ENCODE measurements around the gene LCN9.
"Not testable (repeated sequence)": the region's sequence is repeated elsewhere in the genome, so short reads cannot be mapped to it uniquely, and the experiment has no call there.

The LCN9 gene

DNA sequence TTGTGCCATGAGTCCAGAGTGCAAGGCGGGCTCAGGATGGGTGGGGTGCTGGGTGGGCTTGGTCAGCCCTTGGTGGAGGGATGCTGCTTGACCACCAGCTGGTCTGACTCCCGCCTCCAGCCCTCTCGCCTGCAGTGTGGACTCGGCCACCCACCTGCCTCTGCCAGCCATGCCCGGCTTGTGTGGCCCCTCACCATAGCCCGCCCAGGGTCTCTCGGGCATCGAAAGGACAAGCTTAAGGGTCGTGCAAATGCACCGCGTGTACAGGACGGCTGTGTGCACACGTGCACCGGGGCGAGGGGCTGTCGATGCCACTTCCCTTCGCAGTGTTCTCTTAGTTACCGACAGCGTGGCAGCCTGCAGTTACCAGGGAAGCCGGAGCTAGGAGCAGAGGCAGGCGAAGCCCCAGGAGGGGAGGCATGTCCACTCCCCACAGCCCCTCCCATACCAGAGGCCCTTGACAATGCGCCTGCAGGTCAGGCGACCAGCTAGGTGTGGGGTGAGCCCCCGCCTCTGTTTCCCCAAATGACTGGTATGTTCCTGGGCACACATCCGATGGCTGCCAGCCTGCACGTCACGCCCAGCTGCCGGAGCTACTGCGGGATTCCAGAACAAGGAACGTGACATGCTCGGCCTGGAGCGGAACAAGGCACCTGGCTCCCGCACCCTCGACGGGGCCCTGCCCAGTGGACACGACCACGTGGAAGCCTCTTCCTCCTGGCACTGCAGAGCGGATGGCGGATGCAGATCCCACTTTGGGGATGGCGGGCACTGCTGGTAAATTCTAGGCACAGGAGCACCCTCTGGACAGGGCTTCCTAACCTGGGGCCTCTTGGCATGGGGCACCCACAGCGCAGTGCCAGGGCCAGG lies 7.8 kb downstream of the LCN9 start:
- in situ Hi-C loops (cut with HindIII; ENCODE audit: low sequenced_read_pairs) = no loop called here

DNA sequence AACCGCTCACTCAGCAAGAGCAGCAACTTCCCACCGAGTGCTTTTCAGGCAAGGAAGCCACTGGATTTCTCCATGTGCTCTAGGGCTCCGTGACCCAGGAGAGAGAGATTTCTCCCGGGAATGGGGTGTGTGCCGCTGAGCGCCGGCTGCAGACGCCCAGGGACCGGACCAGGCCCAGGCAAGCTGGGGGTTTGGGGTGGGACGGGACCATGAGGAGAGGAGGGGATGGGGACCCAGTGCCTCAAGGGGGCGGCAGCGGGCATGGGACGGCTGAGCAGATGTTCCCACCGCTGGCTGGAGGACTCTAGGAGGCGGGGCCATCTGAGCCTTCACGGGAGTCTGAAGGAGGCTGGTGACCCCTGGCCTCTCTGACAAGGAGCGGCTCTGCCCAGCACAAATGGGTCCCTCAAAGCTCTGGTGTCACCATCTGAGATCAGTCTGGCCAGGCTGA lies 8.5 kb downstream of the LCN9 start:
- in situ Hi-C loops (cut with HindIII; ENCODE audit: low sequenced_read_pairs) = no loop called here

DNA sequence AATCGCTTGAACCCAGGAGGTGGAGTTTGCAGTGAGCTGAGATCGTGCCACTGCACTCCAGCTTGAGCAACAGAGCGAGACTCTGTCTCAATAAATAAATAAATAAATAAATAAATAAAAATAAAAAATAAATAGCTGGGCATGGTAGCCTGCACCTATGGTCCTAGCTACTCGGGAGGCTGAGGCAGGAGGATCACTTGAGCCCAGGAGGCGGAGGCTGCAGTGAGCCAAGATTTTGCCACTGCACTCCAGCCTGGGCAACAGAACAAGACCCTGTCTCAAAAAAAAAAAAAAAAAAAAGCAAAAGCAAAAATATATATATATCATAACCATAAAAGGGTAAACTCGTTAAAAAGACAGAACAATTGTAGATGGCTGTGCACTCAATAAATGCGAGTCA lies 9.7 kb downstream of the LCN9 start:
- in situ Hi-C loops (cut with HindIII; ENCODE audit: low sequenced_read_pairs) = not testable (repeated sequence)

DNA sequence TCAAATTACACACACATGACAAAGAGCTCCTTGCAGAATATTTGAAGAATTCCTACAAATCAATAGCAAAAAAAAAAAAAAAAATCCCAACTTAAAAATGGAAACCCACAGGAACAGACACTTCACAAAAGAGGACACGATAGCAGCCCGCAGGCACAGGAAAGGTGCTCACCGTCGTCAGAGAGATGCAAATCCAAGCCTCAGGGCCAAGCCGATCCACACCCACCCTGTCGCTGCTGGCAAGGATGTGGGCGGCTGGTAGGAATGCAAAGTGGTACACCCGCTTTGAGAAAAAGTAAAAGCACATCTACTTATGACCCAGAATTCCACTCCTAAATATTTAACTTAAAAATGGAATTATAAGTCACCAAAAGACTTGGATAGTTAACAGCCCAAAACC lies 10.8 kb downstream of the LCN9 start:
- in situ Hi-C loops (cut with HindIII; ENCODE audit: low sequenced_read_pairs) = no loop called here

DNA sequence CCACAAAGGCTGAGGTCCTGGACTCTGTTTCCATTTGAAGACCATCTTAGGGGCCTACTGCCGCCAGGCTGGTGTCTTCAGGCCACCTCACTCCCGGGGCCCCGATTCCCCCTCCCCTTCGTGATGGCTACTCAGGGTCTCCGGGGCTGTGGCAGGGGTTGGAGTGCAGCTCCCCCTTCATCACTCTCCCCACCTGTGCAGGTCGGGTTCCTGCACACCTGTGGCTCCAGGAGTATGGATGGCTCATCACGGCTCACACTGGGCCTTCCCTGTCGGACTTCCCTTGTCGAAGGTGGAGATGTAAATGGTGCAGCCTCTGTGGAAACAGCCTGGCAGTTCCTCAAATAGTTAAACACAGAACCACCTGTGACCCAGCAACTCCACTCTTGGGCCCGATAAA lies 11.9 kb downstream of the LCN9 start:
- in situ Hi-C loops (cut with HindIII; ENCODE audit: low sequenced_read_pairs) = loop anchor here (5.0 kb wide), 1 partner anchor 42 kb away; no protein-coding TSS in a partner anchor

DNA sequence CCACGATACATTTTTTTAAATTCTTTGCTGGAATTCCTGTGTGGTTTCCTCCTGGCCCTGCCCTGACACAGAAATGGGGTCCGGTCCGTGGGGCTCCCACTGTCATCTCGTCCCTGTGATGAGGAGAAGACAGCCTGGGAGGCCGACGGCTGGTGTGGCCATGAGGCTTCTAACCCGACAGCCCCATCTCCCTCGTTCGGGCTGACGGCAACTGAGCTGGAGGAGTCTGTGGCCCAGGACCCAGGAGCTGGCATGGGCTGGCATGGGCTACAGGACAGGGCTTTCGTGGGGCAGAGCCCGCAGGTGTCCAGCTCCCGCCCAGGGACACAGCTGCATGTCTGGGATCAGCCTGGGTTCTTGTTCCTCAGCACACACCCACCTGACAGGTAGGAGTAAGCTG lies 13.8 kb downstream of the LCN9 start:
- in situ Hi-C loops (cut with HindIII; ENCODE audit: low sequenced_read_pairs) = loop anchor here (5.0 kb wide), 1 partner anchor 40 kb away; no protein-coding TSS in a partner anchor

DNA sequence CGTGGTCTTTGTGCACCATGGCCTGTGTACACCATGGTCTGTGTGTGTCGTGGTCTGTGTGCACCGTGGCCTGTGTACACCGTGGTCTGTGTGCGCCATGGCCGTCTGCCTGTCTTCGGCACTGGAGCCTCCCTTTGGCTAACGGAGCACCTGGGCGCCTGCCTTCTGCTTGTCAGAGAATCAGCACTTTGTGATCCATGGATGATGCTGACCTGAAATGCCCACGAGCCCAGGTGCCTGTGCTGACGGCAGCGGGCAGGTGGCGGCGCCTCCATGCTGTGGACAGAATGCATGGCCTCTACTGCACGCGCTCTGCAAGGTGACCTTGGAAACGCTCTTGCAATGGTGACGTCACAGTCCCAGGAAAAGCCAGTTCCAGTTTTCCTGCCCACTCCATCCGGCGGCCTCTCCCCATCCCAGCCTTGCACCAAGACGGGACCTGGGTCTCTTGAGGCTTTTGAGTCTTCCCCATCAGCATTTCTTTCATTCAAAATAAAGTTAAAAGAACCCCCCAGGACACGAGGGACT lies 14.6 kb downstream of the LCN9 start:
- in situ Hi-C loops (cut with HindIII; ENCODE audit: low sequenced_read_pairs) = loop anchor here (5.0 kb wide), 1 partner anchor 40 kb away; no protein-coding TSS in a partner anchor

DNA sequence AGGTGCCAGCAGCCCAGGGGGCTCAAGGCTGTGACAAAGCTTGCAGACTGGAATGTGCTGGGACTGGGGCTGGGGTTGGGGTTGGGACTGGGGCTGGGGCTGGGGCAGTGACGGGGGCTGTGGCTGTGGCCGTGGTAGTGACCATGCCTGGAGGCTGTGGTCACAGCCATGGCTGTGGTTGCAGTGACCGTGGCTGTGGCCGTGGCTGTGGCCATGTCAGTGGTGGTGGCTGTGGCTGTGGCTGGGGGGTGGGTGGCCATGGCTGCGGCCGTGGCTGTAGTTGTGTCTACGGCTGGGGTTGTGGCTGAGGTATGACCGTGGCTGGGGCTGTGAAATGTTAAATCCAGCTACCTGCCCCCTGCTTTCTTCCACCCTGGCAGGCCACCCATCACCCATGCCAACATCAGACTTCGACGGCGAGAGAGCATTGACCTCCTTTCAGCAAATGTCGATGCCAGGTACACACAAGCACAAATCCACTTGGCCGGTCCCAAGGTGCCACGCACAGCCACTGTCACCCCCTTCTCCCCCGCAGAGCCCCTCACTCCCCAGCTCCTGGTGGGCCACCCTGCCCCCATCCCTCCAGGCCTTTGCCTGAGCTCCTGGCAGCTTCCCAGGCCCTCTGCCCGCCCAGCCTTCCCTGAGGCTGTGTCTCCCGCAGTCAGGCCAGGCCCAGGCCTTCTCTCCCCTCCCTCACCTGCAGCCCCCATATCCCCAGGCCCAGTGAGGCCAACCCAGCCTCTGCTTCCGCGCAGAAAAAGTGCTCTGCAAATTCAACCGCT lies 15.3 kb downstream of the LCN9 start:
- in situ Hi-C loops (cut with HindIII; ENCODE audit: low sequenced_read_pairs) = loop anchor here (5.0 kb wide), 1 partner anchor 39 kb away; no protein-coding TSS in a partner anchor

DNA sequence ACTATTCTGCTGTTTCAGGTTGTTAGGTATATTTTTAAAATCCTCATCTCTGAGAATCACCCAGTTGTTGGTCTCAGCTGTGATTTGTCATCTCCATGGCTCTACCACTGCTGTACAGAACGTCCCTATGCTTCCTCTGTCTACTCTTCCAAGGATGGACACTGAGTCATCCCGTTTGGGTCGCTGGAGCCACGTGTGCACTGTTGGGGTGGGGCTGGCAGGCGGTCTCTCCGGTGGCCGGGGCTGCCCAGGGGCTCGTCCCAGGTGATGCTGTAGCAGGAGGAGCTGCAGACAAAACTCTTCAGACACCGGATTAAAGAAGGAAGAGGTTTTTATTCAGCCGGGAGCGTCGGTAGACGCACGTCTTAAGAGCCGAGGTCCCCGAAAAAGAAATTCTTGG lies 16.9 kb downstream of the LCN9 start:
- in situ Hi-C loops (cut with HindIII; ENCODE audit: low sequenced_read_pairs) = no loop called here

DNA sequence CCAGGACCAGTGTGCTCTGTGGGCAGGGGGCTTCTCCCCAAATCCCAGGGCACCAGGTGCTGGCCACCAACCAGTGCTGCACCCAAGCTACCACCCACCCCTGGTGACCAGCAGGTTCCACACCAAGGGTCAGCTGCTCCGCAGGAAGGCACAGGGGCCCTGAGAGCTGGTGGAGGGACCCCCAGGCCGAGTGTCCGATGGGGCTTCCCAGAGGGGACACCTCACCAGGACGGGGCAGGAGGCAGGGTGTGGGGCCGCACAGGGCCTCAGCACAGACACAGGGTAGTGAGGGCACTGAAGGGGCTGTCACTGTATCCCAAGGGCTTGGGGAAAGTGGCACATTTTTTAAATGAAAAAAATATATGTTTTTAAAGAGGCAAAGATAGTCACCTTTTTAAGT lies 18.1 kb downstream of the LCN9 start:
- in situ Hi-C loops (cut with HindIII; ENCODE audit: low sequenced_read_pairs) = no loop called here

DNA sequence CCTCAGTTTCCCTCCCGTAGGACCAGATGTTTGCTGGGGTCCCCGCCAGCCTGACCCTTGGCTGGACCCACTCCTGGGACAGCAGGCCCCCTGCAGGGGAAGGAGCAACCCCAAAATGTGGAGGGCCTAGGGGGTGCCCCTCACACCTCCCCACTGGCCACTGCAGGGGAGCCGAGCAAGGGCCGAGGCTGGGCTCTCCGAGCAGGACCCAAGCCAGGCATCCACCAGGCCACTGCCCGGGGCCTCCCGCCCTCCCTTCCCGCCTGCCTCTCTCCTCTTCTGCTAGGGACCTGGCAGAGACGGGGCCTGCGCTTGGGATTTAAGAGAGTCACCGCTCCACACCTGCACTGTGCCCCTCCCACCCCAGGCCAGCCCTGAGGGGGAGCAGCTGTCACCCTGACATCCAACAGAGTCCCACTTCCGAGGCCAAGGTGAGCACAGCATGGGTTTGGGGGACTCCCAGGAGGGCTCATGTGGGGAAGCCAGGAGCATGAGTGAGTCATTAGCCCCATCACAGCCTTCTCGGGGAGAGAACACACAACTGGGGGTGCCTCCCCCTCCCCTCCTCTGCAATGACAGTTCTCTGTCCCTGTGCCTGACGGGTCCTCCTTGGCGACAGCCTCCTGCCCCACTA lies 20.4 kb downstream of the LCN9 start:
- in situ Hi-C loops (cut with HindIII; ENCODE audit: low sequenced_read_pairs) = no loop called here

DNA sequence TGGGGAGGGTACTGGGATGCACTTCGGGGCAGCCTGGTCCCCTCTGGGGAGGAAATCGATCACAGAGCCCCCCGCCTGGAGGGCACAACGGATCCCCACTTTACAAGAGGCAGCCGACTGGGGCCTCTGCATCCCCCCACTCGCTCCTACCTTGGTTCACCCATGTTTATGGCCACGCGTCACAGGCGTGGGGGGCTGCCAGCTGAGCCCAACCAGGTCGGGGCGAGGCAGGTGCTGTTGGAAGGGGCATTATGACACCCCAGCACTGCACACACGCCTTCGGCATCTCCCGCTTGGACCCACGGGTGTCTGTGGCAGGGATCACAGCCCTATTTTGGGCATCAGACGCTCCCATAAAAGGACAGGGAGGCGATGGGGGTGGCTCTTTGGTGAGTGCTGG lies 21.6 kb downstream of the LCN9 start:
- in situ Hi-C loops (cut with HindIII; ENCODE audit: low sequenced_read_pairs) = no loop called here

DNA sequence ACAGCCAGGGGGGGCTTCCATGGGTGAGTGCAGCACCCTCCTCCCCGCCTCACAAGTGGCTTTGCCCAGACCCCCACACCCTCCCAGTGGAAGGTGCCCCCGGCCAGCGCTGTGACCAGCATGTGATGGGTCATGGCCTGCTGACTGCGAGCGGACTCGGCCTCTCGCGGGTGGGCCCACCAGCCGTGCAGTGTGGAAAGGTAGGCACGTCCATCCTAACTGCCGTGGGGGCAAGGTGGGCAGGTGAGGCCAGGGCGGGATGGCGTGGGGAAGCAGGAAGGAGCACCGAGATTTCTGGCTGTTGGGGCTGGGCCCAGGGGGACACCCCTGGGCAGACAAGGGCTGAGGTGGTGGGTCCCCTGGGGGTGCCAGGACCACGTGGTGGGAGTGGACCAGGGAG lies 24.1 kb downstream of the LCN9 start:
- in situ Hi-C loops (cut with HindIII; ENCODE audit: low sequenced_read_pairs) = no loop called here

DNA sequence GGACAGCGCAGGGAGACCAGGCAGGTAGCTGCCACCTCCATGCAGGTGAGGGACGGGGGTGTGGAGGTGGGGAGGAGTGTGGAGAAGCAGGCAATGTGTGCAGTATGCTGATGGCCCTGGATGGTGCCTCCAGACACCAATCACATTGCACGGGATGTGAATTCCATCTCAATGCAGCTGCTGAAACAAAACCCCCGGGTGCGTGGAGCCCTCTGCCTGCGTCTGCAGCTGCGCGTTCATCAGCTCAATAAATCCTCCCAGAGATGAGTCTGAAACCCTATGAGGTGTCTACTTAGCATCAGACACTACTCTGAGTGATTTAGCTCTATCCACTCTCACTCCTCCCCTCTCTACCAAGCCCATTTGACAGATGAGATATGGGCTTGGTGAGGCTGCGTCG lies 25.9 kb downstream of the LCN9 start:
- in situ Hi-C loops (cut with HindIII; ENCODE audit: low sequenced_read_pairs) = no loop called here

DNA sequence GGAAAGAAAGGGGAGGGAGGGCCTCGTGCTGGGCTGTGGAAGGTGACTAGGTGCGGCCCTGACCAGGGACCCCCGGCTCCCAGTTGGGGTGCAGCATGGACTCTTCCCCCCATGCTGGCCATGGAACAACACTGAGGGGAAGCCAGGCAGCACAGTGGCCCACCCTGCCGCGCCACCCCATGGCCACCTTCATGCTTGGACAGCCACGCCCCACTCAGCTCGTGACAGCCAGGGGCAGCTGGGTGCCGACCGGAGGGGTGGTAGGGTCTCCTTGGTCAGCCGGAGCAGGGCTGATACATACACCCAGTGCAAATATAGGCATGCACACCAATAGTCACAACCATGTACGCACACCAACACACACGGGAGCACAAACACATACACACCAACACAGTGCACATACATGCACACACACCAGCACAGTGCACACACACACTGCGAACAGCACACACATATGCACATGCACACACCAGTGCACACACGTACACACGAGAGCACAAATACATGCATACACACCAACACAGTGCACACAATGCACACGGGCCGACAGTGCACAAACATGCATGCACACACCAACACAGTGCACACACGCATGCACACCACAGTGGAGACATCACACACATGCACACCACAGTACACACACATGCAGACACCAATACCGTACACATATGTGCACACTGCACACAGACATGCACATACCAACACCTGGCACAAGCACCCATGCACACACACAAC lies 27.9 kb downstream of the LCN9 start:
- in situ Hi-C loops (cut with HindIII; ENCODE audit: low sequenced_read_pairs) = loop anchor here (10.0 kb wide), 1 partner anchor 114 kb away; no protein-coding TSS in a partner anchor

DNA sequence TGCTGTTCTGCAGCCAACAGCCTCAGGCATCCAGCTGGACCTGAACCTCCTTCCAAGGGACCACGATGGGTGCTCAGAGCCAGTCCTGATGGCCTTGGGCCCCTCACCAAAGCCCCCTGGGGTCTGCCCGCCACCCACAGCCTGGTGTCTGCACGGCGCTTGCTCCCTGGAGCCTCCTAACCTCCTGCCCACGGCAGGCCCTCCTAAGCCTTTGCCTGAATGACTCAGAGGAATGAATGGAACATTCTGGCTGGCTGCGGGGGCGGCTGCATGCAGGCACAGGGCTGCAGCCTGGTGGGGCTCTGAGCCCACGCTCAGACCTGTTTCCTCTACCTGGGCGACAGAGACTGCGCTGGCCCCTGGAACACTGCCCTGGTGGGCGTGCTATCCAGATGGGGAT lies 29.3 kb downstream of the LCN9 start:
- in situ Hi-C loops (cut with HindIII; ENCODE audit: low sequenced_read_pairs) = loop anchor here (10.0 kb wide), 1 partner anchor 112 kb away; no protein-coding TSS in a partner anchor

DNA sequence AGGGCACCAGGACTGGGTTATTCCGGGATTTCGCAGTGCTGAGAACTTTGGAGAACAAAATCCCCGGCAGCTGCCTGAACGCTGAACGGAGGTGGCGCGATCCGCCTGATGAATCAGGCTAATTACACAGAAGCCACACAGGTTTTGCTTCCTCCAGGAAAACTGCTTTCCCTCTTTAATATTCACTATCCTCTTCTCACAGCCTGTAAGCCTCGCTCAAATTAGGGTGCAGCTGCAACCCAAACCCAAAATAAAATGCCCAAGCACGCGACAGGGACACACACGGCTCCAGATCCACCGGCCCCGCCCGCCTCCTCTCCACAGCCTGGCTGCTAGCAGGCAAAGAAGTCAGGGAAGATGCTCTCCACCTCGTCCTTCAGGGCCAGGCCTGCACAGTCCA lies 30.2 kb downstream of the LCN9 start:
- in situ Hi-C loops (cut with HindIII; ENCODE audit: low sequenced_read_pairs) = loop anchor here (10.0 kb wide), 1 partner anchor 112 kb away; no protein-coding TSS in a partner anchor

DNA sequence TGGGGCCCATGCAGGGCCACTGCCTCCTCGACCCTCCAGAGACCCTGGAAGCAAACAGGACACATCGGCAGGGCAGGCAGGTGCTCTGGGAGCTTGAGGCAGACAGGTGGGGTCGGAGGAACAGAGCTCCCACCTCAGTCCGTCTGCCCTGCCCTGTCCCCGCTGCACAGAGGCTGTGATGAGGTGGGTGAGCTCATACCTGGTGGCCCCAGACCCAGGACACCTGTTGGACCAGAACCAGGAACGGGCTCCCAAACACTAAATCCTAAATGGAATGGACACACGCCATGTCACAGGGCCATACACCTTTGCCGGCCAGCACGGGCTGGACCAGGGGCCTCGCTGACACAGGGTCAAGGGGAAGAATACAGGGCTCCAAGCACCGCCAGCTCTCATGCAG lies 30.7 kb downstream of the LCN9 start:
- in situ Hi-C loops (cut with HindIII; ENCODE audit: low sequenced_read_pairs) = loop anchor here (10.0 kb wide), 1 partner anchor 111 kb away; no protein-coding TSS in a partner anchor

DNA sequence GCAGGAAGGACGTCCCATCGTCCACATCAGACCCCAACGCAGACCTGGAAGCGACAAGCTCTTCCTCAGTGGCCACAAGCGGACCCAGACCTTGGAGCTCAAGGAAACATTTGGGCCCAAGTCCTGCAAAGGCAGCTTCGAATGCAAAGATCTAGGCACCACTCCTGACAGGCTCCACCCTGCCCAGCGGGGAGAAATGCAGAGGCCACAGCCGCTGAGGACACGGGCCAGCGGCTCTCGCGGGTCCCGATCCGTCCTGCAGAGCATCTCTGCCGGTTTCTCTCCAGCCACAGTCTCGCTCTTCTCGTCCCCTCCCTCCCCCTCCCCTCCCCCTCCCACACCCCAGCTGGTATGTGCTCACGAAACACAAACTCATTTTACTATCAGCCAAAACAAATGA lies 31.3 kb downstream of the LCN9 start:
- in situ Hi-C loops (cut with HindIII; ENCODE audit: low sequenced_read_pairs) = loop anchor here (10.0 kb wide), 1 partner anchor 110 kb away; no protein-coding TSS in a partner anchor

DNA sequence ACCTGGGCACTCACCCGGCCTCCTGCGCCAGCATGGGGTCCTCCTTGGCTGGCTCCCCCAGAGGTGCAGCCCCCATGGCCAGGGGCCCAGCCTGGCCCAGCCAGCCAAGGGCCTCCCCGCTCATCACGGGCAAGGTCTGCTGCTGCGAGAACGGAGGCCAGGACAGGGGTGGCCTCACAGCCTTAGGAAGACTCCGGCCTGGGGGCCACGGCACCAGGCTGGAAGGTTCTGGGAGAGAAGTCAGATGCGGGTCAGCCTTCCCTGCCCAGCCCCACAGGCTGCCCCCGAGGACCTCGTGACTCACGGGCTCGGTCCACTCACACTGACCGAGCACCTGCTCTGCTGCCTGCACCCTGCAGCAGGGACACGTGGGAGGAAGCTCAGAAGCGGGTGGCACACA lies 31.9 kb downstream of the LCN9 start:
- in situ Hi-C loops (cut with HindIII; ENCODE audit: low sequenced_read_pairs) = loop anchor here (10.0 kb wide), 1 partner anchor 110 kb away; no protein-coding TSS in a partner anchor

Data from endothelial cell of hepatic sinusoid (primary cell).